ENCODE results near the gene SLC25A22.

The SLC25A22 gene

GRCh38 chr11:802693-803466, 4.8 kb upstream of the SLC25A22 start:
- DNase-seq = no peak

- DNase-seq = no peak
These were observed 4.0 kb upstream of the SLC25A22 start for GRCh38 chr11:802018-802617.

GRCh38 chr11:801097-801780, 3.2 kb upstream of the SLC25A22 start:
- DNase-seq = no peak

- no peak for DNase-seq
These were observed 2.4 kb upstream of the SLC25A22 start for GRCh38 chr11:800473-800872.

DNA sequence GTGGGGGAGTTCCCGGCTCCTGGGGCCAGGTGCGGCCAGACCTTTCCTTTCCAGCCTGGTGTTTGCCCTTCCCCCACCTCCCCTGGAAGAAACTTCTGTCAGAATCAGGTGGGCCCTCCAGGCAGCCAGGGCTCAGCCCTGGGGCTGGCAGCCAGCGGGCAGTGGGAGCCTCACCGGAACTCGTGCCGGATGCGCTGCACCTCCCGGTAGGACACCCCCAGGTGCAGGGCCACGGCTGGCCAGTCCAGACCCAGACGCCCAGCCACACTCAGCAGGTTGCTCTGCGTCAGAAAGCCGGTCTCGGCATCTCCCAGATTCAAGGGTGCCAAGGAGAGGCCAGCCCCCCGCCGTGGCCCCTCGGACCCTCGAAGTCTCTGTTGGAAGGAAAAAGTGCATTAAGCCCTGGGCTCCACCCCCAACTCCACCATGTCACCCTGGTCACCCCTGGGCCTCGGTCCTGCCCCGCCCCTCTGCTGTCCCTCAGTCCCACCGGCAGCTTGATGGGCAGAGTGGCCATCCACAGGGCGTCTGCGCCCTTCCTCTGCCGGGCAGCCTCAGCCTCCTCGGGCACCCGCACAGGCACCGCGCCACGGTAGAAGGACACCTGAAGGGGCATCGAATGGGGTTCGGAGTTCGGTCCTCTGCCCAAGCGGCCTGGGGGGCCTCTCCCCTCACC, 1.7 kb upstream of the SLC25A22 start:
- no peak for DNase-seq

- DNase-seq = peak; percentile 67
These were observed 587 bp downstream of the SLC25A22 start for GRCh38 chr11:797296-798092.

GRCh38 chr11:796565-797295, 1.4 kb downstream of the SLC25A22 start:
- DNase-seq = no peak

GRCh38 chr11:795634-796564, 2.2 kb downstream of the SLC25A22 start:
- peak; percentile 95 for DNase-seq

DNA sequence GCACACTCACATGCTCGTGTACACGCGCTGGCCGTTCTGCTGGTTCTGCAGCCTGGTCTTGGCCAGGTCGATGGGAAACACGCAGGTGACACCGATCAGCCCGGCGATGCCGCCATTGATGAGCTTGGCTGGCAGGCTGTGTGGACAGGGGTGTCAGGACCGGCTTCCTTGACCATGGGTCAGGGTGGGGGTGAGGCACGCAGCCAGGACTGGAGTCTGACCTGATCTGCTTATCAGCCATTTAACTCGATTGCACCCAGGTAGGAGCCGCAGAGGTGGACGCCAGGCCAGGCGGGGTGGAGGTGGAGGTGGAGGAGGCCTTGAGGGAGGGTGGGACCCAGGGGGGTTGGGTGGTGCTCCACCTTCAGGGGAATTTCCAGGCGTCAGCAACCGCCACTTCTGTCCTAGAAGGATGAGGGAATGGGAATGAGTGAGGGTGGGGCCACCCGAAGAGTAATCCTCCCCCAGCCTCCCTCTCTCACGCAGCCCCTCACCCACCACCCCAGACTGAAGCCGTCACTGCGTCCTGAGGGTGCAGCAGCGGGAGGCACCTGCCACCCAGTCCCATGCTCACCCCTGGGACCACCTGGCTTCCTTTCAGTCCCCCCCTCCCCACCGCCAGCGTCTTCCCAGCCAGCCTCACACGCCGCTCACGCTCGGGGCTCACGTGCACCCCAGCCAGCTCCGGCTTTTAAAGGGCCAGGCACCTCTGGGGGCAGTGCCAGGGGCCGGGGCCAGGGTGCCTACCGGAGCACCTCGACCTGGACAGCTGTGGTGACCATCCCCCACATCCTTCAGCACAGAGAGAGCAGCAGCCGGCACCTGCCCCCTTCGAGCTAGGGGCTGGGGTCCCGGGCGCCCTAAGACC, 3.1 kb downstream of the SLC25A22 start:
- DNase-seq = no peak

DNA sequence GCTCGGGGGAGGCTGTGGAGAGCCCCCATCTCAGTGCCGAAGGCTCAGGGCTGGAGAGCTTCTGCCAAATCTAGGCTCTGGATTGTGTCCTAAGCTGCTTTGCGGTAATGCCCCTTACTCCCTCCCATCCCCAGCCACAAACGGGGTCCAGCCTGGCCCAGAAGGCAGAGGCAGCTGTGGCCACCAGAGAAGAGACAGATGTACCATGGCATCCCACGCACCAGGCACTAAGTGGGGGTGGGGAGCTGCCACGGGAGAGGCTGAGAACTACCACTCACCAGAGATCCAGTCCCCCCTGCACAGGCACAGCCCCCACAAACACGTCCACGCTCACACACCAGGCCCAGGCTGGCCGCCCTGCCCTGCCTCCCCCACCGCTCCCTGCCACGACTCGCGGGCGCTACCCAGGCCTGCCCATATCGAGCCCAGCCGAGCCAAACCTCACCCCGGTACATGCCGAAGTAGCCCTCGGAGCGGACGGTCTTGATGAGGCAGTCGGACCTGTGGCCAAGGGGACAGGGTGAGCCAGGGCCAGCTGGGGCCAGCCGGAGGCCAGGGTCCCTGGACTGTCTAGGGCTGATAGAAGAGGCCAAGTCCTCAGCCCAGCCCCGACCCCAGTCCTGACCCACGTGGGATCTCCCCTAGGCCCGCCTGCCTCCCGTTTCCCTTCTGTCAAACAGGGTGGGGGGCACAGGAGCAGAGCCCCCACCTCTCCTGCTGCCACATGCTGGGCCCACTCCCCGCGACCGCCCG, 3.9 kb downstream of the SLC25A22 start:
- no peak for DNase-seq

DNA sequence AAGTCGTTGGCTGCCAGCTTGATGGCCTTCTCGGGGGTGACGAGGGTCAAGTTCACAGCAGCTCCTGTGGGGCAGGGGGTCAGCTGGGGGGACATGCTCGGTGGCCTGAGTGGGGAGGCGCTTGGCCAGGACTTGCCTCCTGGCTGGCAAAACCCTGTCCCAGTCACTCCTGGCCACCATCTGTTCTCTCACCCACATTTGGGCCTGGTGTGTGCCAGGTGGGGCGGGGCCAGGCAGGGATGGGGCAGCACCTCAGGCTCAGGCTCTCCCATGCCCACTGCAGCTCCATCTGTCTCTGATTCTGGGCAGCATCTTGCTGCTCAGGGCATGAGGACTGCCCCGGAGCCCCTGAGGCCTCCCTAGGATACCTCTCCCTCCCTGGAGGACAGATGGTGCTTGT, 4.5 kb downstream of the SLC25A22 start:
- no peak for DNase-seq

DNA sequence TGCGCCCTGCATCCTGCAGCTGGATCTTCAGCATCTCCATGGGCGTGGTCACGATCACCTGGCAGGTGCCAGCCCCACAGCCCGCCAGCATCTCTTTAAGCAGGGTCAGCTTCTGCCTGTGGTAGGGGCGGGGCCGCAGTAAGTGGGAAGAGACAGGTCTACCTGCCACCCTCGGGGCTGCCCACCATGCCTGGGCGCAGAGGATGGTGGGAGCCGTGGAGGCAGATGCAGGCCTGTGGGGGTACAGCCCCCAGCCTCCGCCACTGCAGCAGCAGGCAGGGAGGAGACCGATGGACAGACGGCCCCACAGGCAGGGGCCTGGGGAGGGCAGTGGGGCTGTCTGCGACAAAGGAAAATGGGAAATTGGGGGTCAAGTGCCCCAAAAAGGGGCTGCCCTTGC, 5.2 kb downstream of the SLC25A22 start:
- DNase-seq = no peak

DNA sequence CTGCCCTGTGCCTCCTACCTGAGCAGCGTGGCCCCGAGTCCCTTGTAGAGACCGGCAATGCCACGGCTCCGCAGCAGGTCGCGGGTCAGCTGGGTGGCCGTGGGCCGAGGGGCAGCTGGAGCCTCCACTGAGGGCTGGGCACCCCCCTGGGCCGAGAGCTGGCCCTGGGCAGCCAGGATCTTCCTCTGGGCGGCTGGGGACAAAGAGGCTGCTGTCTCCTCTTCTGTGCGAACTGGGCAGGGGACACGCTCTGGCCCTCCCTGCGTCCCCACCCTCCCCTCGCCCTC, 5.6 kb downstream of the SLC25A22 start:
- DNase-seq = no peak

- no peak for DNase-seq
These were observed 6.2 kb downstream of the SLC25A22 start for GRCh38 chr11:791658-792534.

DNA sequence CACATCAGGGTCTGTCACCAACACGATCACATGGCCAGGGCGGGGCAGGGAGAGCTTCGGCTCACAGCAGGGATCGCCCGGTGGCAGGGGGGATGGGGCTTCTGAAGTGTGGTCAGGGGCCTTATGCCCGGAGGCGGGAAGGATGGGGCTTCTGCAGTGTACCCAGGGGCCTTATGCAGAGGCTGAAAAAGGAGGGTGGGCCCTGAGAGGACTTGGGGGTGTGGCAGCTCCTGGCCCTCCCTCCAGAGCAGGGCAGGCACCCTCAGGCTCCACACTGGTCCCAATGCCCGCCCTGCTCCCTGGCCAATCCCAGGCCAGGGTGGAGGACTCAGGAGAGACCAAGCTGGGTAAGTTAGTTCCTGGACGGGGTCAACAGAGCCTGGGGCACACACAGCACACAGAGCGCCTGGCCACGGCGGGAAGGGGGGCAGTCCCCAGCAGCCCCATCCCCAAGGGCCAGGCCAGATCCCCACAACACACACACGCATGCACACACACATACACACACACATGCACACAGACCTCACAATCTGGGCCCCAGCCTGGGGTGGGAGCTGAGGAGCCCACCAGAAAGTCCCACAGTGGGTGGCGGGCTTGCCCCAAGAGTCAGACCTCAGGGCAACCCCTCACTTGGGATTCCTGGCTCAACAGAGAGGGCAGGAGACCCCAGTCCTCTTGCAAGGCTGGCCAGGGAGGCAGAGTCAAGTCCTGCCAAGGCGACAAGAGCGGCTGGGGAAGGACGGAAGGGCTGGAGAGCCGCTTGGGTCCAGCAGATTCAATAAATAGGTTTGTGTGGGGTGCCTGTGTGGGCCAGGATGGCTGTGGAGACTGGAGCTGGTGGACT, 7.1 kb downstream of the SLC25A22 start:
- no peak for DNase-seq

- peak; percentile 35 for DNase-seq
These were observed 8.1 kb downstream of the SLC25A22 start, which contains the start of gene CEND1 for GRCh38 chr11:789943-790342. Gene CEND1, minus strand, starts transcription at chr11:790090. Its CDS starts 1,514 bp downstream, at chr11:788576.

Measured in suppressor macrophage treated with lipopolysaccharide for 4 hours (primary cell).